Amniotic stem cell (primary cell): ENCODE data around the gene KCNMB2.

Source experiments
- DNase-seq: peaks from one replicate; lab custom pipeline; 2025; lab: John Stamatoyannopoulos, UW

KCNMB2 gene

GRCh38 chr3:178569826-178570225 lies 33.6 kb downstream of the KCNMB2 start:
- no peak for DNase-seq

- DNase-seq: no peak
These were observed 47.8 kb downstream of the KCNMB2 start for GRCh38 chr3:178583963-178584575.

- no peak for DNase-seq
These were observed 48.6 kb downstream of the KCNMB2 start for GRCh38 chr3:178584722-178585380.

GRCh38 chr3:178585454-178585853 lies 49.2 kb downstream of the KCNMB2 start:
- DNase-seq: no peak

- DNase-seq: no peak
These were observed 49.8 kb downstream of the KCNMB2 start for GRCh38 chr3:178586076-178586475.

- no peak for DNase-seq
These were observed 52.4 kb downstream of the KCNMB2 start for GRCh38 chr3:178588628-178589027.

GRCh38 chr3:178593786-178594185 lies 57.5 kb downstream of the KCNMB2 start:
- DNase-seq: no peak

- DNase-seq: no peak
These were observed 61.1 kb downstream of the KCNMB2 start for GRCh38 chr3:178597371-178597770.

GRCh38 chr3:178602856-178603255 lies 66.6 kb downstream of the KCNMB2 start:
- DNase-seq: no peak

GRCh38 chr3:178603735-178604134 lies 67.5 kb downstream of the KCNMB2 start:
- DNase-seq: no peak

GRCh38 chr3:178618197-178618596 lies 82.0 kb downstream of the KCNMB2 start:
- peak; percentile 2 for DNase-seq

GRCh38 chr3:178618896-178619295 lies 82.7 kb downstream of the KCNMB2 start:
- DNase-seq: no peak

- DNase-seq: peak; percentile 48
These were observed 87.5 kb downstream of the KCNMB2 start for GRCh38 chr3:178623666-178624255.

GRCh38 chr3:178624276-178624675 lies 88.0 kb downstream of the KCNMB2 start:
- no peak for DNase-seq

- no peak for DNase-seq
These were observed 88.9 kb downstream of the KCNMB2 start for GRCh38 chr3:178625053-178625600.

GRCh38 chr3:178628037-178628436 lies 91.8 kb downstream of the KCNMB2 start:
- no peak for DNase-seq

GRCh38 chr3:178629430-178630178 lies 93.4 kb downstream of the KCNMB2 start:
- DNase-seq: no peak

- no peak for DNase-seq
These were observed 95.7 kb downstream of the KCNMB2 start for GRCh38 chr3:178631950-178632349.

GRCh38 chr3:178634975-178635374 lies 98.7 kb downstream of the KCNMB2 start:
- no peak for DNase-seq

GRCh38 chr3:178637802-178638201 lies 101.6 kb downstream of the KCNMB2 start:
- no peak for DNase-seq

GRCh38 chr3:178645503-178645902 lies 109.3 kb downstream of the KCNMB2 start:
- DNase-seq: no peak

- no peak for DNase-seq
These were observed 110.1 kb downstream of the KCNMB2 start for GRCh38 chr3:178646186-178646862.
